Stomach (tissue), 9 donors: Measurements from ENCODE around the gene RASAL2. TPM values are rescaled to one million over a fixed set of nuclear protein-coding genes. Genes with fewer than 3 reads are reported as not detected.

Experiments used
- DNase-seq, 2 donors: peaks; one replicate each; pipeline versions ENCODE4 v3.0.0 to v3.0.0-alpha.2; 2013 to 2019
- H3K27ac ChIP-seq, 5 donors: fragments of 200-600 bp in 4 of 5; sonication (generic) in 4 of 5; one replicate each; pipeline ENCODE4 v1.5.1; 2013 to 2019; ENCODE audit warnings: mild to moderate bottlenecking in 1 of 5, moderate library complexity in 1 of 5
- H3K27me3 ChIP-seq, 3 donors: fragments of 200-600 bp; sonication (generic); one replicate each; pipeline ENCODE4 v1.5.1; 2017 to 2019; ENCODE audit warnings: mixed run types in 1 of 3
- H3K36me3 ChIP-seq, 4 donors: fragments of 200-600 bp; sonication (generic); 1 replicate in 3 of 4; 2 replicates in 1 of 4; pipeline ENCODE4 v1.5.1; 2016 to 2019
- H3K4me1 ChIP-seq, 4 donors: fragments of 200-600 bp; sonication (generic); one replicate each; pipeline ENCODE4 v1.5.1; 2016 to 2019
- H3K4me3 ChIP-seq, 4 donors: fragments of 200-600 bp; sonication (generic) in 3 of 4; one replicate each; pipeline ENCODE4 v1.5.1; 2016 to 2019; ENCODE audit warnings: mild to moderate bottlenecking in 1 of 4
- H3K9me3 ChIP-seq, 4 donors: fragments of 200-600 bp; sonication (generic); one replicate each; pipeline ENCODE4 v1.5.1; 2016 to 2019
- EP300 ChIP-seq: sonication (generic); formaldehyde crosslinking; IDR thresholded peaks from one replicate; pipeline ENCODE4 v1.6.1; 2017; ENCODE audit warnings: antibody characterized with exemption
- POLR2A ChIP-seq, 4 donors: fragments of 450-650 bp; IDR thresholded peaks; one replicate each; pipeline ENCODE4 v1.6.1; 2016; ENCODE audit warnings: antibody characterized with exemption in 4 of 4, control low read depth in 2 of 4, mild to moderate bottlenecking in 1 of 4, moderate library complexity in 1 of 4
- POLR2AphosphoS5 ChIP-seq, 3 donors: sonication (generic); formaldehyde crosslinking; IDR thresholded peaks; one replicate each; pipeline ENCODE4 v1.6.1; 2016; ENCODE audit warnings: antibody characterized with exemption in 3 of 3
- WGBS, 5 donors: extraction: QIAGEN DNeasy Blood & Tissue Kit in 3 of 5; methylation state at CpG; one replicate each; pipeline versions ENCODE4 v1.1.5 to v1.1.7; 2013 to 2018; 5-methylcytosine and 5-hydroxymethylcytosine counted together
- intact Hi-C: fragments of 100-400 bp; cut with DNase I; formaldehyde crosslinking; loops from one replicate; pipeline ENCODE4 v1.15.1; 2023; ENCODE audit warnings: low total_unique reads
- polyA plus RNA-seq, 3 donors: library from polyadenylated mRNA; stranded (reverse); fragments of 200-250 nt; gene quantifications; one replicate each; pipeline ENCODE4 v1.2.3, GENCODE V29; 2013
- total RNA-seq, 5 donors: library from RNA; depleted of rRNA; stranded (reverse); fragments of >200 nt; gene quantifications; one replicate each; pipeline versions ENCODE4 v1.1.0 to v1.2.3, GENCODE V29; 2014 to 2016
- TF ChIP-seq, protein P1 (sequence below), 7 experiments: fragments of 450-650 bp in 4 of 7; fragments of 200-600 bp in 3 of 7; sonication (generic) in 3 of 7; IDR thresholded peaks; one replicate each; pipeline ENCODE4 v1.5.1; 2016 to 2019; ENCODE audit warnings: antibody characterized with exemption in 7 of 7, control low read depth in 2 of 7, mild to moderate bottlenecking in 1 of 7
- donor health status: healthy with polysubstance abuse.
- donor health status: Bipolar disorder and iron deficiency.
- donor health status: healthy.

RASAL2 gene
- total and polyA plus RNA-seq, 8 donors = 1.2 to 47.5 (median 14.3) TPM

- H3K27ac ChIP-seq = no peak overlapping the region
These were observed 28.0 kb downstream of the RASAL2 start for GRCh38 chr1:178121883-178122282.

DNA sequence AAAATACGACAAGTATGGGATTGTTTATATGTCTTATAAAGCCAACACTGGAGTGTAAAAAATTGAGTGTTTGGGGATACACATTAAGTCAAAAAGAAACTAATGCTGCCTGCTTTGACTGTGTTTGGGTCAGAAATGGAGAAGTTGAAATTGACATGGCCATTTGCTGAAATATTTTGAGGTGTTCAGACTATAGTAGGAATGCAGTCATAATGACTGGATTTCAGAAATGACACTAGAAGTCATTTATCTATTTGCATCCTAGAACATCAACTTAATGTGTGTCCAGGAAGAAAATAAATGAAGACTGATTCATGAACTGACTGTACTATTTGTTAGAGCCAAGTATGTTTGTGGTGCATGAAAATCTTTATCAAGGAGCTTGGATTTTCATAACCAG is 28.4 kb downstream of the RASAL2 start:
- Histone ChIP-seq H3K4me1 (peaks cover 0 to 33% (median 20%) of the 10 kb centered on the region in 4 donors), H3K27me3 (no peaks in the 10 kb centered on the region), H3K4me3 (no peak overlapping the region), H3K27ac (no peak overlapping the region), H3K36me3 (no peaks in the 10 kb centered on the region), H3K9me3 (no peaks in the 10 kb centered on the region)
- 64 to 86% (median 70%) methylated on average over 1 of the region's 1 CpG for WGBS, 5 donors
- DNase-seq = no peak
- intact Hi-C loops = no loop called here
- TF ChIP-seq POLR2AphosphoS5 (IDR thresholded peaks at IDR 0.05) (no peak), EP300 (no peak), POLR2A (IDR thresholded peaks at IDR 0.05) (no peak)
- TF ChIP-seq, protein P1, sequence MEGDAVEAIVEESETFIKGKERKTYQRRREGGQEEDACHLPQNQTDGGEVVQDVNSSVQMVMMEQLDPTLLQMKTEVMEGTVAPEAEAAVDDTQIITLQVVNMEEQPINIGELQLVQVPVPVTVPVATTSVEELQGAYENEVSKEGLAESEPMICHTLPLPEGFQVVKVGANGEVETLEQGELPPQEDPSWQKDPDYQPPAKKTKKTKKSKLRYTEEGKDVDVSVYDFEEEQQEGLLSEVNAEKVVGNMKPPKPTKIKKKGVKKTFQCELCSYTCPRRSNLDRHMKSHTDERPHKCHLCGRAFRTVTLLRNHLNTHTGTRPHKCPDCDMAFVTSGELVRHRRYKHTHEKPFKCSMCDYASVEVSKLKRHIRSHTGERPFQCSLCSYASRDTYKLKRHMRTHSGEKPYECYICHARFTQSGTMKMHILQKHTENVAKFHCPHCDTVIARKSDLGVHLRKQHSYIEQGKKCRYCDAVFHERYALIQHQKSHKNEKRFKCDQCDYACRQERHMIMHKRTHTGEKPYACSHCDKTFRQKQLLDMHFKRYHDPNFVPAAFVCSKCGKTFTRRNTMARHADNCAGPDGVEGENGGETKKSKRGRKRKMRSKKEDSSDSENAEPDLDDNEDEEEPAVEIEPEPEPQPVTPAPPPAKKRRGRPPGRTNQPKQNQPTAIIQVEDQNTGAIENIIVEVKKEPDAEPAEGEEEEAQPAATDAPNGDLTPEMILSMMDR (IDR thresholded peaks at IDR 0.05) = no peak

More at GRCh38 chr1:178121883-178122282, 28.0 kb downstream of the RASAL2 start:
- H3K27me3 ChIP-seq = no peaks in the 10 kb centered on the region
- H3K36me3 ChIP-seq = no peaks in the 10 kb centered on the region
- intact Hi-C loops = no loop called here
- H3K9me3 ChIP-seq = no peaks in the 10 kb centered on the region
- WGBS, 5 donors = 59 to 71% (median 65%) methylated on average over 4 of the region's 4 CpGs
- TF ChIP-seq POLR2AphosphoS5 (IDR thresholded peaks at IDR 0.05) (no peak), POLR2A (IDR thresholded peaks at IDR 0.05) (no peak), EP300 (no peak)
- TF ChIP-seq, protein P1 (IDR thresholded peaks at IDR 0.05) = no peak
- no peak overlapping the region for H3K4me3 ChIP-seq
- DNase-seq = no peak
- H3K4me1 ChIP-seq = peaks cover 0 to 29% (median 17%) of the 10 kb centered on the region in 4 donors

- DNase-seq = no peak
- TF ChIP-seq POLR2A (IDR thresholded peaks at IDR 0.05) = no peak
- no peak for TF ChIP-seq POLR2AphosphoS5 (IDR thresholded peaks at IDR 0.05)
- TF ChIP-seq, protein P1 (IDR thresholded peaks at IDR 0.05) = no peak
- TF ChIP-seq EP300 = no peak
- intact Hi-C loops = no loop called here
- no peaks in the 10 kb centered on the region for H3K9me3 ChIP-seq
- H3K27me3 ChIP-seq = no peaks in the 10 kb centered on the region
- peaks cover 0 to 38% (median 23%) of the 10 kb centered on the region in 4 donors for H3K4me1 ChIP-seq
- H3K27ac ChIP-seq = no peak overlapping the region
- H3K36me3 ChIP-seq = no peaks in the 10 kb centered on the region
- H3K4me3 ChIP-seq = no peak overlapping the region
These were observed 30.2 kb downstream of the RASAL2 start for GRCh38 chr1:178124115-178124514.

DNA sequence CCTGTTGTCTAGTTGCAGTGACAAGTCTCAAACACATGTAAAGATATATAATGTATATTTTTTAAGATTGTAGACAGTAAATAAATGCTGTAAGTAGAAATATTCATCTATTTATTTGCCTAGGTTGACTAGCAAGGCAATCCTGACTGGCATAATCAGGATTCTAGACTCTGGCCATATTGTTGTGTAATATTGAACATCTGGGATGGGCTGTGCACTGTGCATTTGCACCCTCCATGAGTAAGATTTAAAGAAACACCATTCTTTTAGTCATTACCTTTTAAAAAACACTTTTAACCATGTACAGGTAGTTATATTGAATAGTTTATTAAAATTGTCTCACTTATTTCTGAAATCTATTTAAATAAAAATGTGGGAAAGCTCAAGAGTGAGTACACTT is 32.4 kb downstream of the RASAL2 start:
- H3K27me3 ChIP-seq = no peaks in the 10 kb centered on the region
- H3K4me3 ChIP-seq = no peak overlapping the region
- no peaks in the 10 kb centered on the region for H3K9me3 ChIP-seq
- H3K27ac ChIP-seq = peak overlapping the region in 3 of 5 donors; percentile 38 to 60 (median 50)
- peaks cover 0 to 38% (median 23%) of the 10 kb centered on the region in 4 donors for H3K4me1 ChIP-seq
- TF ChIP-seq POLR2A (IDR thresholded peaks at IDR 0.05) = no peak
- no peak for TF ChIP-seq POLR2AphosphoS5 (IDR thresholded peaks at IDR 0.05)
- intact Hi-C loops = no loop called here
- no peaks in the 10 kb centered on the region for H3K36me3 ChIP-seq
- DNase-seq = no peak

- 35 to 67% (median 44%) methylated on average over 1 of the region's 1 CpG for WGBS, 5 donors
These were observed 32.9 kb downstream of the RASAL2 start for GRCh38 chr1:178126741-178127185.

More at GRCh38 chr1:178126741-178127185, 32.9 kb downstream of the RASAL2 start:
- H3K27ac ChIP-seq = peak overlapping the region in 3 of 5 donors; percentile 38 to 60 (median 50)
- peak in 2 of 3 donors; percentile 11 to 46 for TF ChIP-seq POLR2AphosphoS5 (IDR thresholded peaks at IDR 0.05)
- TF ChIP-seq, protein P1 (IDR thresholded peaks at IDR 0.05) = no peak
- H3K4me1 ChIP-seq = peaks cover 0 to 38% (median 22%) of the 10 kb centered on the region in 4 donors
- no peaks in the 10 kb centered on the region for H3K27me3 ChIP-seq
- H3K36me3 ChIP-seq = no peaks in the 10 kb centered on the region
- no peak overlapping the region for H3K4me3 ChIP-seq
- intact Hi-C loops = no loop called here
- no peaks in the 10 kb centered on the region for H3K9me3 ChIP-seq
- peak in 1 of 2 donors; percentile 46 for DNase-seq
